Endothelial cell of umbilical vein (primary cell): ENCODE results near the gene FAM107A. TPM values are rescaled to one million over a fixed set of nuclear protein-coding genes. Genes with fewer than 3 reads are reported as not detected.

ENCODE experiments used
- BruUV-seq: library from RNA; stranded (reverse); fragments of 400-500 nt; replicated peaks from 2 replicates; lab custom pipeline; 2021; lab: Mats Ljungman, UMichigan
- CTCF ChIA-PET: fragments of 300-600, 350-600 bp; sonication (Branson Sonifier 250); formaldehyde crosslinking; loops from one replicate; lab custom pipeline; 2021; ENCODE audit warnings: antibody characterized with exemption, inconsistent platforms; lab: Charles Lee
- POLR2A ChIA-PET: fragments of 300-600, 350-600 bp; sonication (Branson Sonifier 250); formaldehyde crosslinking; loops from one replicate; lab custom pipeline; 2021; ENCODE audit warnings: antibody characterized with exemption, inconsistent platforms; lab: Charles Lee
- DNase-seq: peaks from one replicate; pipeline ENCODE4 v3.0.0-alpha.2; 2011; ENCODE audit warnings: low read depth, low spot score
- FAIRE-seq: peaks from 2 replicates; lab custom pipeline; 2011; peaks lifted over from hg19 to GRCh38; lab: Jason Lieb, UNC
- H2AFZ ChIP-seq: 2 replicates; pipeline ENCODE4 v1.6.0; 2012; ENCODE audit warnings: low read depth, low read length, control low read depth, inconsistent platforms
- H3K27ac ChIP-seq: 2 replicates; pipeline ENCODE4 v1.5.1; 2011; ENCODE audit warnings: low read depth, mild to moderate bottlenecking, control low read depth, low read length, moderate library complexity; ENCODE audit not compliant: insufficient read depth
- H3K27me3 ChIP-seq, 2 experiments: 2 replicates each; pipeline versions ENCODE4 v1.6.0 to v1.6.1; 2011; ENCODE audit warnings: low read length in 2 of 2, mixed read lengths in 1 of 2; ENCODE audit not compliant: control insufficient read depth in 2 of 2, insufficient read depth in 2 of 2
- H3K36me3 ChIP-seq, 2 experiments: 2 replicates in 1 of 2; 3 replicates in 1 of 2; pipeline ENCODE4 v1.5.1; 2011; ENCODE audit warnings: low read length in 2 of 2, mild to moderate bottlenecking in 1 of 2, moderate library complexity in 1 of 2; ENCODE audit not compliant: control insufficient read depth in 2 of 2, insufficient read depth in 2 of 2; ENCODE audit errors: extremely low read depth in 1 of 2
- H3K4me1 ChIP-seq: 3 replicates; pipeline ENCODE4 v1.5.1; 2011; ENCODE audit warnings: mild to moderate bottlenecking, low read length; ENCODE audit not compliant: control insufficient read depth, insufficient read depth; ENCODE audit errors: extremely low read depth
- H3K4me2 ChIP-seq: 2 replicates; pipeline ENCODE4 v1.6.1; 2011; ENCODE audit warnings: low read length, control low read depth, mixed read lengths; ENCODE audit not compliant: insufficient read depth
- H3K4me3 ChIP-seq, 3 experiments: fragments of 200-600 bp in 1 of 3; sonication (generic), shearing (Covaris generic) in 1 of 3; replicated peaks in 1 of 3; 2 replicates each; pipeline ENCODE4 v1.5.1; 2011 to 2016; ENCODE audit warnings: control low read depth in 3 of 3, low read length in 3 of 3, mild to moderate bottlenecking in 2 of 3, inconsistent platforms in 1 of 3, low read depth in 1 of 3, moderate library complexity in 1 of 3; ENCODE audit not compliant: insufficient read depth in 1 of 3
- H3K79me2 ChIP-seq: 2 replicates; pipeline ENCODE4 v1.6.0; 2012; ENCODE audit warnings: low read length, inconsistent platforms; ENCODE audit not compliant: control insufficient read depth, insufficient read depth
- H3K9ac ChIP-seq: replicated peaks from 2 replicates; pipeline ENCODE3; 2011; ENCODE audit warnings: low read length, control low read depth; ENCODE audit not compliant: insufficient read depth; ENCODE audit errors: extremely low read depth
- H3K9me1 ChIP-seq: replicated peaks from 3 replicates; pipeline ENCODE4 v1.6.0; 2011; ENCODE audit warnings: mild to moderate bottlenecking, low read length; ENCODE audit not compliant: control insufficient read depth, insufficient read depth; ENCODE audit errors: extremely low read depth
- H3K9me3 ChIP-seq: replicated peaks from 2 replicates; pipeline ENCODE4 v1.5.1; 2012; ENCODE audit warnings: low read length, inconsistent platforms; ENCODE audit not compliant: control insufficient read depth, insufficient read depth
- H4K20me1 ChIP-seq: replicated peaks from 2 replicates; pipeline ENCODE3; 2011; ENCODE audit warnings: mild to moderate bottlenecking, low read length; ENCODE audit not compliant: control insufficient read depth, insufficient read depth; ENCODE audit errors: extremely low read depth
- EZH2 ChIP-seq: IDR thresholded peaks from 2 replicates; pipeline ENCODE4 v1.6.1; 2012; ENCODE audit warnings: borderline replicate concordance, low read depth, mild to moderate bottlenecking, moderate library complexity, low read length, inconsistent platforms; ENCODE audit not compliant: severe bottlenecking
- FOS ChIP-seq: IDR thresholded peaks from 2 replicates; pipeline ENCODE4 v1.6.1; 2011; ENCODE audit warnings: mild to moderate bottlenecking, low read length, moderate library complexity, borderline replicate concordance; ENCODE audit not compliant: insufficient read depth
- GATA2 ChIP-seq: IDR thresholded peaks from 2 replicates; pipeline ENCODE4 v1.7.0; 2011; ENCODE audit warnings: low read depth, mild to moderate bottlenecking, moderate library complexity, mixed read lengths, low read length; ENCODE audit not compliant: insufficient read length, insufficient read depth
- JUN ChIP-seq: IDR thresholded peaks from 2 replicates; pipeline ENCODE4 v1.6.1; 2011; ENCODE audit warnings: borderline replicate concordance, low read depth; ENCODE audit not compliant: insufficient read length, insufficient read depth
- MAX ChIP-seq: IDR thresholded peaks from 2 replicates; pipeline ENCODE4 v1.6.1; 2011; ENCODE audit not compliant: insufficient read depth, insufficient read length
- MYC ChIP-seq: IDR thresholded peaks from one replicate; pipeline ENCODE4 v1.6.1; 2011; ENCODE audit warnings: mild to moderate bottlenecking, low read depth, low read length
- POLR2A ChIP-seq: IDR thresholded peaks from 2 replicates; pipeline ENCODE4 v1.6.1; 2012; ENCODE audit warnings: low read depth, mild to moderate bottlenecking, control low read depth, low read length
- POLR2AphosphoS5 ChIP-seq: IDR thresholded peaks from 2 replicates; pipeline ENCODE4 v1.6.1; 2012; ENCODE audit warnings: low read depth, mild to moderate bottlenecking, control low read depth, low read length, moderate library complexity; ENCODE audit not compliant: insufficient read depth
- dilution Hi-C: fragments of 300-500 bp; cut with MboI; formaldehyde crosslinking; loops from one replicate; pipeline ENCODE4 v1.15.0; 2019; ENCODE audit warnings: low sequenced_read_pairs; ENCODE audit not compliant: extremely low pct_ligation_motif_present
- intact Hi-C: fragments of 100-400 bp; cut with micrococcal nuclease; formaldehyde crosslinking; loops from one replicate; pipeline ENCODE4 v1.10.0; 2022
- polyA plus RNA-seq, 4 experiments: library from polyadenylated mRNA; depleted of rRNA in 3 of 4; stranded (reverse) in 3 of 4; unstranded in 1 of 4; fragments of >200 nt; gene quantifications; 2 replicates each; pipeline versions ENCODE4 v1.2.1 to v1.2.3, GENCODE V29; 2011 to 2012; ENCODE audit warnings: missing spikeins in 1 of 4
- total RNA-seq: library from RNA; stranded (reverse); gene quantifications from 2 replicates; pipeline ENCODE4 v1.2.3, GENCODE V29; 2021
- TF ChIP-seq, protein P1 (sequence below), 2 donors: IDR thresholded peaks; 1 replicate in 1 of 2; 2 replicates in 1 of 2; pipeline ENCODE4 v1.5.1; 2011; ENCODE audit warnings: low read length in 2 of 2, mild to moderate bottlenecking in 2 of 2, moderate library complexity in 2 of 2, control low read depth in 1 of 2, inconsistent platforms in 1 of 2, low read depth in 1 of 2; ENCODE audit not compliant: insufficient read depth in 1 of 2; ENCODE audit errors: extremely low read depth in 1 of 2

FAM107A gene
- total and polyA plus RNA-seq, 2 donors (not counting 3 experiments of a cell fraction or from before 2014, with no cell fraction given), result 5.7 to 10.7 TPM

DNA sequence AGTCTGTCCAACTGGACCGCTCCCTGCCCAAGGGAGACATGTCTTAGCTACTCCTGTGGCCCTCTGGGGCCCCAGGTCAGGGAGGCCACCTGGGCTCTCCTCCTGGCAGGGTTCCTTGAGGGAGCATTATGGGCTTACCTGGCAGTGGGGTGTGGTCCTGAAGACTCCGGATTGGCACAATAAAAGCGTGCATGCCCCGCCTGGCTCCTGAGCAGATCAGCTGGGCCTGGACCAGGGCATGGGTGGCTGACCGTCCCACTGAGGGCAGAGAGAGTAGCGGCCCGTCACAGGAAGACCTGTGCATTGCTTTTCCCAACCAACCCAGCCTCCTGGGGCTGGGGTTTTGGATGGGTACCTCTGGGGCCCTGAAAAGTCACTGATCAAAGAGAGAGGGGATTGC is 45.6 kb downstream of the FAM107A start:
- no peaks in the 10 kb centered on the region for H3K9me3 ChIP-seq
- DNase-seq (no peak), FAIRE-seq (no peak)
- ChIA-PET POLR2A (no interaction called here), CTCF (interaction anchor here (1.2 to 1.6 kb wide), 3 partner anchors 40 to 225 kb away, joined by 4 to 7 read pairs (median 6); partner anchors contain the start of genes HTD2, KCTD6 and RPP14)
- no peaks in the 10 kb centered on the region for H3K9me1 ChIP-seq
- no peaks in the 10 kb centered on the region for H3K79me2 ChIP-seq
- H3K27me3 ChIP-seq, result no peaks in the 10 kb centered on the region
- no peak overlapping the region for H3K27ac ChIP-seq
- no peak for TF ChIP-seq EZH2
- no peak for TF ChIP-seq FOS
- no peak for TF ChIP-seq GATA2
- TF ChIP-seq, protein P1, sequence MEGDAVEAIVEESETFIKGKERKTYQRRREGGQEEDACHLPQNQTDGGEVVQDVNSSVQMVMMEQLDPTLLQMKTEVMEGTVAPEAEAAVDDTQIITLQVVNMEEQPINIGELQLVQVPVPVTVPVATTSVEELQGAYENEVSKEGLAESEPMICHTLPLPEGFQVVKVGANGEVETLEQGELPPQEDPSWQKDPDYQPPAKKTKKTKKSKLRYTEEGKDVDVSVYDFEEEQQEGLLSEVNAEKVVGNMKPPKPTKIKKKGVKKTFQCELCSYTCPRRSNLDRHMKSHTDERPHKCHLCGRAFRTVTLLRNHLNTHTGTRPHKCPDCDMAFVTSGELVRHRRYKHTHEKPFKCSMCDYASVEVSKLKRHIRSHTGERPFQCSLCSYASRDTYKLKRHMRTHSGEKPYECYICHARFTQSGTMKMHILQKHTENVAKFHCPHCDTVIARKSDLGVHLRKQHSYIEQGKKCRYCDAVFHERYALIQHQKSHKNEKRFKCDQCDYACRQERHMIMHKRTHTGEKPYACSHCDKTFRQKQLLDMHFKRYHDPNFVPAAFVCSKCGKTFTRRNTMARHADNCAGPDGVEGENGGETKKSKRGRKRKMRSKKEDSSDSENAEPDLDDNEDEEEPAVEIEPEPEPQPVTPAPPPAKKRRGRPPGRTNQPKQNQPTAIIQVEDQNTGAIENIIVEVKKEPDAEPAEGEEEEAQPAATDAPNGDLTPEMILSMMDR (IDR thresholded peaks at IDR 0.05; ENCODE audit: extremely low read depth in 1 of 2, insufficient read depth in 1 of 2, low read depth in 1 of 2, low read length in 2 of 2), result no peak
- TF ChIP-seq POLR2AphosphoS5, result no peak
- TF ChIP-seq POLR2A, result no peak
- TF ChIP-seq JUN, result no peak
- no peak for TF ChIP-seq MYC
- no peak for TF ChIP-seq MAX
- peaks cover 20% of the 10 kb centered on the region for H3K4me1 ChIP-seq
- H2AFZ ChIP-seq, result no peak overlapping the region
- H3K4me2 ChIP-seq, result no peak overlapping the region
- dilution Hi-C loops, result no loop called here
- H3K36me3 ChIP-seq, result no peaks in the 10 kb centered on the region
- intact Hi-C loops, result no loop called here
- H4K20me1 ChIP-seq, result no peaks in the 10 kb centered on the region
- H3K9ac ChIP-seq, result no peak overlapping the region
- H3K4me3 ChIP-seq, result no peak overlapping the region
- BruUV-seq, result no TSS peak
